Hematopoietic multipotent progenitor cell (in vitro differentiated cells): ENCODE measurements around the gene GLYATL3. TPM values are rescaled to one million over a fixed set of nuclear protein-coding genes. Genes with fewer than 3 reads are reported as not detected.

Experiments used
- DNase-seq, 3 donors: peaks; one replicate each; pipeline ENCODE4 v3.0.0-alpha.2; 2011 to 2015; ENCODE audit warnings: low read depth in 2 of 3, low spot score in 2 of 3
- total RNA-seq: library from RNA; depleted of rRNA; stranded (reverse); fragments of >200 nt; gene quantifications from one replicate; pipeline ENCODE4 v1.2.3, GENCODE V29; 2012

GLYATL3 gene
- total RNA-seq, 1 donor, result not detected

DNA sequence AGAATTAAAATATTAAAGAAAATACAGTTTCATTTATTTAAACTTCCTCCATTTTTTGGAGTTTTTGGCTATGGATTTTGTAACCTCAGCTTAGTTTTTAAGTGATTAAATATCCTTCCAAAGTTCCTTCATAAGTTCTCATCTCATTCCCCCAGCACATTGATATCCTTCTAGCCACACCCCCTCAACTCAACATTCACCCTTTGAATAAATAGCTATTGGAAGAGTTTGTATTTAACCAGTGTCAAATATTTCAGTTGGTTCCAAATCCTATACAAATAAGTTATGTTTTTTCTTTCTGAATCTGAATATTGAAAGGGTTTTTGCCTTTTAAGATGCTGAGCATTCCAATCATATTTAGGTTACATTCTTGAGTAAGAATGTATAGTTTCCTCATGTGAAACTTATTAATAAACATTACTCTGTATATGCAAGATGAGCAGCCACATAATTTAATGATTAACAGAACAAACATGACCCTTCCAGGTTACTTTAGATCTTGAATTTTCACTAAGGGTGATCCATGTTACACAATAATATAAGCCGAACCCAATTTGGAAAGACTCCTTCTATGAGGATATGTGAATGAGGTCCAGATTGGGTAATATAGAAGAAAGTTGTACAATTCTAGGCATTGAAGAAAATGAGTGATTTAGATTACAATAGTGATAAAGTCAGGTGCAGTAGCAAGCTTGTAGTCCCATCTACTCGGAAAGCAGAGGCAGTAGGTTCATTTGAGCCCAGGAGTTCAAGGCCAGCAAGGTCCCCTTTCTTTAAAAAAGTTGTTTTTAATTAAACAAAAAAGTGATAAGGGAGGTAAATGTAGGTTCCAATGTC is 13.6 kb downstream of the GLYATL3 start:
- no peak for DNase-seq

DNA sequence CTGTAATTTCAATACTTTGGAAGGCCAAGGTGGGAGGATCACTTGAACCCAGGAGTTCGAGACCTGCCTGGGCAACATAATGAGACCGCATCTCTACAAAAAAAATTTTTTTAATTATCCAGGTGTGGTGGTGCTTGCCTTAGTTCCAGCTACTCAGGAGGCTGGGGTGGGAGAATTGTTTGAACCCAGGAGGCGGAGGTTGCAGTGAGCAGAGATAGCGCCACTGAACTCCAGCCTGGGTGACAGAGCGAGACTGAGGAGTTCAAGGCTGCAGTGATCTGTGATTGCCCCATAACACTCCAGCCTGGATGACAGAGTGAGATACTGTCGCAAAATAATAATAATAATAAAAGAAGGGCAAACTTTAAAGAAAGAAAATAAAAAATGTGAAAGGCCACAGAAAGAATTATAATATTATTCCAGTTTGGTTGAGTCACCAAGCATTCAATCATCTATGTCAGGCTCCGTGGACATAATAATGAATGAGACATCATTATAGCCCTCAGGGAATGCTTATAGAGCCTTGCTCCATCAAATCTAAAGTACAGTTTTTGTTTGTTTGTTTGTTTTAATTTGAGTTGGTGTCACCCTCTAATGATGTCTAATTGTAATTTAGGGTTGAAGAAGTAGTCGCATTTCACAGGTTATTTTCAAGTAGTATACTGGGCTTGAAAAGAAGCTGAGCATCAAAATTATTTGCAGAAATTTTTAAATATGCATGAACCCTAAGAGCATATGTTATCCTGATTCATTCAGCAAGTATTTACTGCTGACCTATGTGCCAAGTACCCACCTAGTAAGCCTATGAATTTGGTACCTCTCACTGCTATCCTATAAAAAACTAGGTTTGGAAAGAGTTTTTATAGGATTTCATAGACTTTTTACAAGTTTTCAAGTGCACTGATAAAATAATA is 15.1 kb downstream of the GLYATL3 start:
- DNase-seq, result no peak

DNA sequence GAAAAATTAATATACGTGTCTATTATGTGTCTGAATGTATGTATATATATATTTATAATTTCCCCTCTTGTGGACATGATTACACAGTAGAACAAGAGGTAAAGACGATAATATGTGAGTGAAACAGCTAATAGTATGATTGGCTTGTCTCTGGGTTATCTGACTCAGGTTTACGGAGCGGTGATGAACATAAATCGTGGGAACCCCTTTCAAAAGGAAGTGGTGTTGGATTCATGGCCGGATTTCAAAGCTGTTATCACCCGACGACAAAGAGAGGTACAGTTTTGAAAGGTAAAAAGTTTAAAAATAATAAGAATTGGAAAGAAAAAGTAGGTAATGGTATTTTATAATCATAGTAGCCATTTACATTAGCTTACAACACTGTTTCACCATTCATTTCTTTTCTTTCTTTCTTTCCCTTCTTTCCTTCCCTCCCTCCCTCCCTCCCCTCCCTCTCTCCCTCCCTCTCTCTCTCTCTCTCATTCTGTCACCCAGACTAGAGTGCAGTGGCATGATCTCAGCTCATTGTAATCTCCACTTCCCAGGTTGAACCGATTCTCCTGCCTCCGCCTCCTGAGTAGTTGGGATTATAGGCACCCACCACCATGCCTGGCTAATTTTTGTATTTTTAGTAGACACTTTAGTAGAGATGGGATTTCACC is 15.9 kb downstream of the GLYATL3 start:
- DNase-seq, result no peak

DNA sequence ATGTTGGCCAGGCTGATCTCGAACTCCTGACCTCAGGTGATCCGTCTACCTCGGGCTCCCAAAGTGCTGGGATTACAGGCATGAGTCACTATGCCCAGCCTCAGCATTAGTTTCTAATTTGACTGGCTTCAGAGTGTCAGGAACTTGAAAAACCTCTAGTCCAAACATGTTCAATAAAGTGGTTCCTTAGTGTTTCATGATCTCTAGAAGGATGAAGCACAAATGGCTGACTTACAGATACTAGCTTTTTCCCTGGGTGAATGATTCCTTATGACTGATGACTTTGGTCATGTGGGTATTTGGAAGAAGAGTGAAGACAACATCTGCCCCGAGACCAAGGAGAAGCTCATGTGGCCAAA is 16.4 kb downstream of the GLYATL3 start:
- no peak for DNase-seq

DNA sequence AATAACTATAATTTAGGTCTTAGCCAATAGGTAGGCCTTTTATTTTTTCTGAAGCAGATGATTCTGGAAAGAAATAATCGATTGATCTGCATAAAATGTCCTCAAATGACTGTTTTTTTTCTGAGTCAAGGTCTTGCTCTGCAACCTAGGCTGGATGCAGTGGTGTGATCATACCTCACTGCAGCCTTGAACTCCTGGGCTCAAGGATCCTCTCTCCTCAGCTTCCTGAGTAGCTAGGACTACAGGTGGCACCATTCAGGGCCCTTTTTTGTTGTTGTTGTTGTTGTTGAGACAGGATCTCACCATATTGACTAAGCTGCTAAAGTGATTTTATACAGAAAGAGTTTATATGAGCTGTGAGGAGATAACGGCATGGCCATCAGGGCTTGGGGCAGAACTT is 18.2 kb downstream of the GLYATL3 start:
- DNase-seq, result no peak

DNA sequence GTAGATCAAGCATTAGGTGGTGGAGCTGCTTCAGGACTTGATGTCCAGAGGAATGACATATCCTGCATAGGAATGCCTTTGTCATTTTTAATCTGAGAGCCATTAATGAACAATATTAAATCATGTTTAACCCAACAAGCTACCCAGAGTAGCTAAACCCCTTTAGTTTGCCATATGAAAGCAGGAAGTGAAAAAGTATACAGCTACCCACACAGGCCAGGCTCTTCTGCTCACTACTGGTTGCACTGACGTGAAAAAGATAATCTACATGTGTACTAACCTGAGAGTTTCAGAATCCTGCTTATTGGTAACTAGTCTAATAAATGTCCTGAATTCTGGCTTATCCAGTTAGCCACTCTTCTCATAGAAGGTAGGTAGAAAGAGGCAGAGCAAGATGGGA is 19.9 kb downstream of the GLYATL3 start:
- no peak for DNase-seq

DNA sequence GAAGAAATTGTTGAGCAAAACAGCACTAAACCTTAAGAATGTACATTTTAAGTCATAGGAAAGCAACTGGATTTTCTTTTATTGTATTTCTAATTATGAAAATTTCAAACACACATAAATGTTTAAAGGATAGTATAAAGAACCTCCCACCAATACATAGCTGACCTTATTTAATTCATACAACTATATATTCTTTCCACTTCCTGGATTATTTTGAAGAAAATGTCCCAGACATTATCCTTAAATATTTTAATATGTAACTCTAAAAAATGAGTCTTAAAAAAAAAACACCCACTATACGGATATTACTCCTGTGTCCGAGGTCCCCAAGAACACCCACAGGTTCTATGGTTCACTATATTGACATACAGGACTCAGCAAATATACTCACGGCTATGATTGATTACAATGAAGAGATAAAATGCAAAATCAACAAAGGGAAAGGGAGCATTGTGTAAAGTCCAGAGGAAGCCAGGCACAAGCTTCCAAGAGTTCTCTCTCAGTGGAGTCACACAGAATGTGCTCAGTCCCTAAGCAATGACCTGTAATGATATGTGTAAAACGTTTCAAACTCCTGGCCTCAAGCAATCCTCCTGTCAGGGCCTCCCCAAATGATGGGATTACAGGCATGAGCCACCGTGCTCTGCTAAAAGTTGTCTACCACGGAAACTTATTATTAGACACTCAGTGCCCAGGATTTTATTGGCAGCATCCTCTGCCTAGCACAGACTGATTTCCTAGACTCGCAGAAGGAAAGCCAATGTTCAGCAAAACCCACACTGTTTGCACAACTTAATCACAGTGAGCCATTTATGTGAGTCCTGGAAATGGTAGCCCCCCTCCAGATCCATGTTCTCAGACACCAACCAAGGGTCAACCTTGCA is 23.2 kb downstream of the GLYATL3 start:
- DNase-seq, result no peak

DNA sequence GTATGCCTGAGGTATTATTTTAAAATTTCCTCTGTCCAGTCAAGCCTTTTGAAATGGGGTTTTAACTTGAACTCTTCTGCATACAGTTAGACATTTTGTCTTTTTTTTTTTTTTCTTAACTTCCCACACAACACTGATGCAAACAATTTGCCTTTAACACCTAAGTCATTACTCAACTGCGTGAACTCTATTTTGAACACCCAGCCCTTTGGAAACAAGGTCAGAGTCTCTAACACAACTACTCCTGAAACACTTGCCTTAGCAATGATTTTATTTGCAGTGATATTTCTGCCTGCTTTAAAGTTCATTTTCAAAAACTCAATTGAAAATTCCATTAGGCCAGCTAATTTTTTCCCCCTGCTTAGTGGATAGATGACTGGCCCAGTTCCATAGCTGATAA is 24.2 kb downstream of the GLYATL3 start:
- DNase-seq, result no peak

DNA sequence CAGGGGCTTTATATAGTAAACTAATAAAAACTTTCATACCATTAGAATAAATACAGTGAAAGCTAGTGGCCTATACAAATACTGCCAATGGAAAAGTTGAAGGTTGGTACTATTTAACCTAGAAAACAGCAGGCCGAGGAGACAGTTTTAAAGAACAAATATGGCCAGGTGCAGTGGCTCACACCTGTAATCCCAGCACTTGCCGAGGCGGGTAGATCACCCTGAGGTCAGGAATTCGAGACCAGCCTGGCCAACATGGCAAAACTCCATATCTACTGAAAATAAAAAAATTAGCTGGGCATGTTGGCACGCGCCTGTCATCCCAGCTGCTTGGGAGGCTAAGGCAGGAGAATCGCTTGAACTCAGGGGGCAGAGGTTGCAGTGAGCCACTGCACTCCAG is 24.8 kb downstream of the GLYATL3 start:
- no peak for DNase-seq

DNA sequence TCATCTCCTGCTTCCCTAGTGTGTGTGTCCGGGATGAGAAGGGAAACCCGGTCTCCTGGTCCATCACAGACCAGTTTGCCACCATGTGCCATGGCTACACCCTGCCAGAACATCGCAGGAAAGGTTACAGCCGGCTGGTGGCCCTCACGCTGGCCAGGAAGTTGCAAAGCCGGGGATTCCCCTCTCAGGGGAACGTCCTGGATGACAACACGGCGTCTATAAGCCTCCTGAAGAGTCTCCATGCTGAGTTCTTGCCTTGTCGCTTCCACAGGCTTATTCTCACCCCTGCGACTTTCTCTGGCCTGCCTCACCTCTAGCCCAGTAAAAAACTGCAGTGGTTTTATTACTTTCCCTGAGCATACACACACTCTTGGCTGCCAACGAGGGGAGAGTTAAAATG is 26.9 kb downstream of the GLYATL3 start:
- no peak for DNase-seq

DNA sequence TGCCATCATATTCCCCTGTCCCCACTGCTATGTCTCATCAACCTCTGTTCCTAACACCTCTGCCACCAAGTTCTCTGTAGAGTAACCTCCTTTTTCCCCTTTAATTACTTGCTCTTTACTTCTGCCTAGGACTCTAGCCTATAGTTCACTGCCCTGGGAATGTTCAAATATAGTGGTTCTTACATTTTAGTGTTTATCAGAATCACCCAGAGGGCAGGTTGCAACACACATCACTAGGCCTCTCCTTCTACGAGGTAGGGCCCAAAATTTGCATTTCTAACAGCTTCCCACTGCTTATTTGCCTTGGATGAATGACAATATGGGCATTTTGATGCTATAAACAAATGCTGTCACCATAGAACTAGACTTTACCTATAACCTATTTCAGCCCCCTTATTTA is 27.6 kb downstream of the GLYATL3 start:
- DNase-seq, result no peak

DNA sequence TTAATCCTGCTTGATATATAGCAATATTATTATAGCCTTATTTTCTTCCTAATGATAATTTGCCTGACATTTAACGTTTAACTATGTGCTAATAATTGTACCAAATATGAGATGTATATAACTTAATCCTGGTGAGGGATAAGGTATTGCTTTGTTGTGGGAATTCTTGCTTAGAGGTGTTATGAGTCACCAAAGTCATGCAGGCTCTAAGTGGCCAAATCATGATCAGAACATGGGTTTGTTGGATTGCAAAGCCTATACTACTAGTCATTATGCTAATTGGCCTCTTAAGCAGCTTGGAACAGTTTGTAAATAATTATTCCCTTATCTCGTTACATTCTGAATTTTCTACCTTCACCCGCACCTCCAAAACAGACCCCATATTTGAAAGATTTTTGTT is 28.8 kb downstream of the GLYATL3 start:
- no peak for DNase-seq

DNA sequence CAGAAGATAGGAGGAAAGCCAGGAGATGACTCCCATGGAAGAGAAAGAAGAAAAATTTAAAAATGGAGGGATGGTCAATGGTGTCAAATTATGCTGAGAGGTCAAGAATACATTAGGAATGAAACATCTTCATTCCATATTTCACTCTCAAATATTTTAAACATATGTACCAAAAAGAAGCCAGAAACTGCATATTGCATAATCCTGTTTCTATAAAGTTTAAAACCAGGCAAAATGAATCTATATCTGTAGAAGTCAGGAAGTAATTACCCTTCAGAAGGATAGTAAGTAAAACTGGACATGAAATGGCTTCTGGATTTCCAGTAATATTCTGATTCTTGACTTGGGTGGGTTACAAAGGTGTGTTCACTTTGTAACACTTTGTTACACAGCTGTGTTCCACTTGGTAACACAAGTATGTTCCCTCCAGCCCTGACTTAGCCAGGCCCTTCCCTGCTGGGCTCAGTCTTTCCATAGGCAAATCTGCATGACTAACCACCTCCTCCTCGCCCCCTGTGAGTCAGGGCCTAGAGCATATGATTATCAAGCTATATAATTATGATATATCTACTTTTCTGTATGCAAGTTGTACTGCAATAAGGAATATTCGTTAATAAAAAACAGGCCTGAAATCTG is 30.5 kb downstream of the GLYATL3 start:
- DNase-seq, result no peak

DNA sequence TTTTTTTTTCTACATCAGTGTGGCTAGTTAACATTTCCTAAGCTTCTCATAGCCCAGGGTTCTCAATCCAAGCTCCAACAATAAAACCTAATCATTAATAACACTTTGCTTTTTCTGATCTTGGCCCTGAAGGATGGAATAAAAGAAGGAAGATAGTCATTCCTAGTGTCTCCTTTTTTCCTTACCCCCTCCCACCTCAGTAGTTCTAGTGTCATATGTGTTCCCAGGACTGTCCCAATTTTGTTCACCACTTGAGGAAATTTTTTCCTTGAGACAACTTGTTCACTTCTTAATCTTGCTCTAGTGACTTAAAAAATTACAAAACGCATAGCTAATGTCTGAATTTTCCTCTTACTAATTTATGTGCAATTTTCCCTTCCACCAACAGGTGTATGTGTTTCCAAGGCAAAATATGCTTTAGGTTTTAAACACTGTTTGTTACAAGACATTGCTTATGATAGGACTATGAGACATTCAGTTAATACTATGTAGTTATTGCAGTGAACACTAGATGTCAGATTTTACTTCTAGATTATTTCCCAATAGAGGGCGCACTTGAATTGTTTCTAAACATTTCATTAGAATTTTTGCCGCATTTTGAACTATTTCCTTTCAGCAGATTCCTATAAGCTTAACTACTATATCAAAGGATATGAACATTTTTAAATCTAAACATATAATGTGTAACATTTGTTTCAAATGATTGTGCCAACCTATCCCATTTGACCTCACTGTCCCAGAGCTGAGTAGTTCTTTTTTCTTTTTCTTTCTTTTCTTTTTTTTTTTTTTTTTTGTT is 32.2 kb downstream of the GLYATL3 start:
- peak in 2 of 3 donors; percentile 64 to 84 for DNase-seq

DNA sequence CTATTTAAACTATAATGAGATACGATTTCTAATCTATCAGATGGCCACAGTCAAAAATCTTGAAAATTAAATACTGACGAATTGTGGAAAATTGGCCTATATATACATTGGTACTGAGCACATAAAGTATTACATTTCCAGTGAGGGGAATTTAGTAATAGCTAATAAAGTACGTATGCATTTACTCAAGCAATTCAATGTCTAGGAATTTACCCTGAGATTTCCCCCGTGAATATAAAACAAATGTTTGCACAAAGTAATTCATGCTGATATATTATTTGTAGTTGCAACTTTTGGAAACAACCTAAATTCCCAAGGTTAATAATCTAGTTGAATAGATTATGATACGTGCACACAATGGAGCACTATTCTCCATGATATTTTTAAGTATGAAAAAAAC is 36.1 kb downstream of the GLYATL3 start:
- DNase-seq, result no peak

DNA sequence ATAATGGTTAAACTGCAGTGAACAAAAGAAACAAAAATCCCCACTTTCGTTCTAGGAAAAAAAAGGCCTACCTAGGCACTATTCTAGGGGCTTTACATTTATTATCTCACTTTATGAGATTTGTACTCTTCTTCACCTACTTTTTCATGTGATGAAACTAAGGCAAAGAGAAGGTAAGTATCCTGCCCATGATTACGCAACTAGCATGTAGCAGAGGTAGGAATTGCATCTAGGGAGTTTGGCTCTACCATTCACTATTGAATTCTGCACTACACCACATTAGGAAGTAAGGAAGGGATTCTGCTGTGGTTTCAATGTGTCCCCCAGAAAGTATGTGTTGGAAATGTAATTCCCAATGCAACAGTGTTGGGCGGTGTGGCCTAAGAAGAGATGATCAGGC is 39.4 kb downstream of the GLYATL3 start:
- no peak for DNase-seq

DNA sequence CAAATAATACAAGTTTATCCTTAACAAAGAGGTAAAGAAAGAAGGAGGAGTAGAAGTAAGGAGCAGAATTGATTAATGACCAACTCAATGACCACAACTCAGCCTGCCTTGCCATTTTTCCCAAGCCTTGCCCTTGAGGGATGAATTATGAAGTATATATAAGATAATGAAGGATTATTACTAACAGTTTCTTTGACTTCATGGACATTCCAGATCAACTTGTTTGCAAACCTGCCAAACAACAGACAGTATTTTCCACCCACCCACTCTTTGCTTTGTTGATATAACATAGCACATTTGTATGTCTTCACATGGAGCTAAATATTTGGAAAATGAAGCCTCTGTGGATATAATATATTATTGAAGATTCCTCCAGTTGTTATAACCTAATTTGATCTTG is 40.9 kb downstream of the GLYATL3 start:
- no peak for DNase-seq

DNA sequence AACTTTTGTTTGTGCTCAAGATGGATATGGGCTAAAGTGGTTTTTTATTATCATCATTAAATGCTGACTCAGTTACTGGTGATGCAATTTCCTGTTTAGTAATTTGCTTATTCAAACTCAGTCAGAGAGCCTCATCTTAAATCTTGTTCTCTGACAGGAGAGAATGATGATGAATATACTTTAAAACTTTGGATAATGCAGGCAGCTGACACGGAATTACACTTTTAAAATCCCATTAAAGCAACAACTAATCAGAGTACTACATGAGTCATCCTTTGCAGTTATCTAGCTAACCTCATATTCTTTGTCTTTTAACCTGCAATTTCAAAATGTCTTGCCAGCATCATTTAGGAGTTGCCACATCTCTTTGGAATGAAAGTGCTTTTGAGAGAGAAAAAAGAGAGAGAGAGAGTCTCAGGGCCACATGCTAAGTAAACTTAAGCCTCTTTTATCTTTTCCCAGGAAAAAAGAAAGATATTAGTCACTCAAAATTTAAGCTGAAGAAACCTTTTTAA is 41.5 kb downstream of the GLYATL3 start:
- no peak for DNase-seq

DNA sequence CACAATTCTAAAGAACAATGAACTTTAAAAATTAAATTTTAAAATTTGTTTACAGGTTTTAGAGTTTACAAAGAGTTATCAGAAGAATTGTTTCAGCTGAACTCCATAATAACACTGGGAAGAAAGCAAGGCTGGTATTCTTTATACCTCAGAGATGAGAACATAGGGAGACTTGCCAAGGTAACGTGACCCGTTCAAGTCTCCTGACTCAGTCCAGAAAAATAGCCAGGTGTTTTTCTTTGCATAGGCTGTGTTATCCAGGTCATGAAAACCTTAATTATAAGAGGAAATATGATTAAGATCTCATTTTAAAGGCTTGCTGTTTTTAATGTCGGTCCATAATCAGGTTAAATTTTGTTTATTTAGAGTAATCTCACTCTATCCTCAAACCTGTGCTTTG is 42.2 kb downstream of the GLYATL3 start:
- no peak for DNase-seq
